Stimulated activated CD8-positive, alpha-beta memory T cell treated with anti-CD3 and anti-CD28 coated beads, Interleukin-7, amount 100 ng/mL, for 48 hours (primary cell): ENCODE data around the gene CHAC1.
"Not testable (repeated sequence)": the region's sequence is repeated elsewhere in the genome, so short reads cannot be mapped to it uniquely, and the experiment has no call there.

Source experiments
- DNase-seq, 2 donors: peaks; one replicate each; pipeline ENCODE4 v3.0.0-alpha.2; 2020; ENCODE audit warnings: low read depth in 1 of 2; ENCODE audit errors: extremely low read depth in 1 of 2

CHAC1 gene

GRCh38 chr15:40936709-40937666, 16.3 kb upstream of the CHAC1 start:
- DNase-seq: no peak

GRCh38 chr15:40937762-40938535, 15.3 kb upstream of the CHAC1 start:
- DNase-seq: no peak

- DNase-seq: no peak
These were observed 14.8 kb upstream of the CHAC1 start for GRCh38 chr15:40938536-40938870.

- DNase-seq: no peak
These were observed 12.9 kb upstream of the CHAC1 start for GRCh38 chr15:40940296-40940801.

GRCh38 chr15:40941068-40941527, 12.2 kb upstream of the CHAC1 start:
- DNase-seq: no peak

GRCh38 chr15:40941528-40942336, 11.5 kb upstream of the CHAC1 start:
- DNase-seq: peak; percentile 30 to 50

GRCh38 chr15:40942337-40942854, 10.9 kb upstream of the CHAC1 start:
- no peak for DNase-seq

- DNase-seq: no peak
These were observed 10.4 kb upstream of the CHAC1 start for GRCh38 chr15:40942878-40943277.

- DNase-seq: no peak
These were observed 9.4 kb upstream of the CHAC1 start for GRCh38 chr15:40943764-40944365.

- no peak for DNase-seq
These were observed 8.6 kb upstream of the CHAC1 start for GRCh38 chr15:40944510-40945296.

- DNase-seq: no peak
These were observed 4.4 kb upstream of the CHAC1 start for GRCh38 chr15:40948706-40949473.

GRCh38 chr15:40949756-40950207, 3.5 kb upstream of the CHAC1 start:
- no peak for DNase-seq

- DNase-seq: no peak
These were observed 1.5 kb upstream of the CHAC1 start for GRCh38 chr15:40951764-40952163.

- no peak for DNase-seq
These were observed 870 bp upstream of the CHAC1 start for GRCh38 chr15:40952301-40952900.

GRCh38 chr15:40953713-40954074, 423 bp downstream of the CHAC1 start:
- DNase-seq: no peak

- DNase-seq: not testable (repeated sequence)
These were observed 1.0 kb downstream of the CHAC1 start for GRCh38 chr15:40954158-40954848.

GRCh38 chr15:40955141-40955903, 2.1 kb downstream of the CHAC1 start:
- no peak for DNase-seq
